Measurements from ENCODE around the gene ZNF521. TPM values are rescaled to one million over a fixed set of nuclear protein-coding genes. Genes with fewer than 3 reads are reported as not detected.

Gene ZNF521
- total and polyA plus RNA-seq, 2 of the 13 experiments (the other 11 are each of a cell fraction or from before 2014, with no cell fraction given), result 0.02 TPM; not detected in 1

- no TSS peak for BruUV-seq (replicated peaks)
Measured at GRCh38 chr18:25223211-25223610, 128.8 kb downstream of the ZNF521 start.

More at GRCh38 chr18:25223211-25223610, 128.8 kb downstream of the ZNF521 start:
- CTCF ChIA-PET (ENCODE audit: low intra/inter-chr PET ratio, low total read pairs), result no interaction called here
- Histone ChIP-seq H3K4me1 (ENCODE audit: insufficient read depth, low read length) (no peaks in the 10 kb centered on the region), H3K4me2 (ENCODE audit: low read depth, low read length) (no peak overlapping the region), H3K4me3 (replicated peaks in 1 of 3; ENCODE audit: insufficient read depth in 1 of 3, low read depth in 2 of 3, low read length in 3 of 3) (no peak overlapping the region), H3K27ac (ENCODE audit: extremely low read length, insufficient read depth, low read length) (no peak overlapping the region), H4K20me1 (ENCODE audit: insufficient read depth, low read length) (no peaks in the 10 kb centered on the region), H2AFZ (ENCODE audit: low read length) (no peak overlapping the region), H3K27me3 (ENCODE audit: control insufficient read depth in 1 of 2, insufficient read depth in 2 of 2, low read length in 2 of 2) (peaks cover 0 to 4% of the 10 kb centered on the region in 2 experiments; a peak in 1 of 5 replicates), H3K9ac (ENCODE audit: insufficient read depth, low read depth, low read length) (no peak overlapping the region), H3K79me2 (ENCODE audit: insufficient read depth, low read length) (no peaks in the 10 kb centered on the region), H3K36me3 (replicated peaks in 1 of 2; ENCODE audit: control insufficient read depth in 1 of 2, insufficient read depth in 2 of 2, low read length in 2 of 2) (no peaks in the 10 kb centered on the region), H3K9me3 (ENCODE audit: low read length) (no peaks in the 10 kb centered on the region)
- no peak for DNase-seq (ENCODE audit: low spot score)
- no peak for ATAC-seq
- intact Hi-C loops (cut with micrococcal nuclease; ENCODE audit: unreplicated experiment) (no loop called here), in situ Hi-C loops (cut with HindIII; ENCODE audit: extremely low pct_ligation_motif_present, low pct_unique_long_range_greater_than_20kb) (no loop called here)
- TF ChIP-seq TRIM22 (IDR thresholded peaks at IDR 0.05) (no peak), ZNF441 (CRISPR knock-in tag; IDR thresholded peaks at IDR 0.05; ENCODE audit: borderline replicate concordance) (no peak), FOXA3 (CRISPR knock-in tag; IDR thresholded peaks at IDR 0.05) (no peak), ZNF761 (CRISPR knock-in tag; conservative IDR thresholded peaks at IDR 0.05) (no peak), GABPA (IDR thresholded peaks at IDR 0.05; ENCODE audit: low read depth, low read length) (no peak), GABPA (CRISPR knock-in tag; IDR thresholded peaks at IDR 0.05; ENCODE audit: low read depth) (no peak), ATF6 (CRISPR knock-in tag; conservative IDR thresholded peaks at IDR 0.05) (no peak), ZFY (CRISPR knock-in tag; IDR thresholded peaks at IDR 0.05) (no peak), BCLAF1 (IDR thresholded peaks at IDR 0.05) (no peak)
- POLR2A ChIA-PET, result no interaction called here
- 3% methylated on average over 2 of the region's 2 CpGs for WGBS (ENCODE audit: low lambda C conversion rate)
- FAIRE-seq, result no peak
